Activated CD8-positive, alpha-beta T cell treated with anti-CD3 and anti-CD28 coated beads for 36 hours (primary cell): ENCODE results near the gene PLK1. TPM values are rescaled to one million over a fixed set of nuclear protein-coding genes. Genes with fewer than 3 reads are reported as not detected.

ENCODE experiments used
- ATAC-seq: fragments of 200-7000 bp; cut with Tn5 transposase; one replicate; pipeline ENCODE4 v1.10.0; 2021; ENCODE audit warnings: mild to moderate bottlenecking, moderate library complexity
- CTCF ChIA-PET: fragments of 350-600 bp; sonication (Branson Sonifier 250); formaldehyde crosslinking; loops from one replicate; lab custom pipeline; 2021; ENCODE audit warnings: antibody characterized with exemption; lab: Charles Lee
- POLR2A ChIA-PET: fragments of 350-600 bp; sonication (Branson Sonifier 250); formaldehyde crosslinking; loops from one replicate; lab custom pipeline; 2021; ENCODE audit warnings: antibody characterized with exemption; lab: Charles Lee
- DNase-seq: peaks from one replicate; pipeline ENCODE4 v3.0.0-alpha.2; 2020
- H3K27ac Mint-ChIP-seq: one replicate; pipeline ENCODE4 v1.8.0; 2021; ENCODE audit warnings: mild to moderate bottlenecking, mixed read lengths
- H3K27me3 Mint-ChIP-seq: one replicate; pipeline ENCODE4 v1.8.0; 2021; ENCODE audit warnings: mixed read lengths
- H3K36me3 Mint-ChIP-seq: one replicate; pipeline ENCODE4 v1.8.0; 2021; ENCODE audit warnings: low read depth, mixed read lengths
- H3K4me1 Mint-ChIP-seq: one replicate; pipeline ENCODE4 v1.8.0; 2021; ENCODE audit warnings: low read depth, mixed read lengths
- H3K4me3 Mint-ChIP-seq: one replicate; pipeline ENCODE4 v1.8.0; 2021; ENCODE audit warnings: mild to moderate bottlenecking, moderate library complexity, mixed read lengths
- H3K9me3 Mint-ChIP-seq: one replicate; pipeline ENCODE4 v1.8.0; 2021; ENCODE audit warnings: mixed read lengths
- CTCF ChIP-seq: fragments of 200-600 bp; IDR thresholded peaks from one replicate; pipeline ENCODE4 v1.8.0; 2022; ENCODE audit warnings: antibody characterized with exemption, mild to moderate bottlenecking
- intact Hi-C: fragments of 100-400 bp; cut with micrococcal nuclease; formaldehyde crosslinking; loops from one replicate; pipeline ENCODE4 v1.10.0; 2022
- total RNA-seq, 2 experiments: library from RNA; stranded (reverse); gene quantifications; one replicate each; pipeline ENCODE4 v1.2.3, GENCODE V29; 2021

PLK1 gene
- total RNA-seq, 2 experiments from 2014 or later: 85.8 to 87.9 TPM

- Mint-ChIP-seq H3K4me1 (peaks cover 25% of the 10 kb centered on the region), H3K36me3 (peaks cover 35% of the 10 kb centered on the region), H3K9me3 (no peaks in the 10 kb centered on the region), H3K4me3 (no peak overlapping the region), H3K27me3 (no peaks in the 10 kb centered on the region), H3K27ac (no peak overlapping the region)
- TF ChIP-seq CTCF: no peak
- ATAC-seq (no peak), DNase-seq (no peak)
- CTCF ChIA-PET: no interaction called here
- POLR2A ChIA-PET: no interaction called here
- intact Hi-C loops: no loop called here
Observed at GRCh38 chr16:23651943-23652468, 26.7 kb upstream of the PLK1 start.

- ChIA-PET CTCF (no interaction called here), POLR2A (interaction anchor here (1.2 to 1.3 kb wide), 2 partner anchors 9 to 14 kb away, joined by 4 to 6 read pairs; no protein-coding TSS in a partner anchor)
- no peak overlapping the region for H3K27ac Mint-ChIP-seq
- no peaks in the 10 kb centered on the region for H3K4me1 Mint-ChIP-seq
- no peaks in the 10 kb centered on the region for H3K27me3 Mint-ChIP-seq
- H3K9me3 Mint-ChIP-seq: no peaks in the 10 kb centered on the region
- ATAC-seq (no peak), DNase-seq (no peak)
- H3K36me3 Mint-ChIP-seq: peaks cover 60% of the 10 kb centered on the region
- TF ChIP-seq CTCF: no peak
- intact Hi-C loops: no loop called here
- H3K4me3 Mint-ChIP-seq: no peak overlapping the region
Observed at GRCh38 chr16:23663918-23664317, 14.8 kb upstream of the PLK1 start.

GRCh38 chr16:23666571-23667354 lies 11.9 kb upstream of the PLK1 start:
- Mint-ChIP-seq H3K27ac (no peak overlapping the region), H3K27me3 (no peaks in the 10 kb centered on the region), H3K4me3 (no peak overlapping the region), H3K4me1 (peaks cover 19% of the 10 kb centered on the region), H3K36me3 (peaks cover 62% of the 10 kb centered on the region), H3K9me3 (no peaks in the 10 kb centered on the region)
- ATAC-seq (no peak), DNase-seq (no peak)
- POLR2A ChIA-PET: no interaction called here
- CTCF ChIA-PET: no interaction called here
- no peak for TF ChIP-seq CTCF
- intact Hi-C loops: no loop called here

- Mint-ChIP-seq H3K4me3 (no peak overlapping the region), H3K9me3 (no peaks in the 10 kb centered on the region), H3K36me3 (peaks cover 62% of the 10 kb centered on the region), H3K4me1 (peaks cover 19% of the 10 kb centered on the region), H3K27me3 (no peaks in the 10 kb centered on the region), H3K27ac (no peak overlapping the region)
- DNase-seq: no peak
- intact Hi-C loops: no loop called here
- POLR2A ChIA-PET: no interaction called here
- no peak for TF ChIP-seq CTCF
- ATAC-seq: no peak
- CTCF ChIA-PET: no interaction called here
Observed at GRCh38 chr16:23667355-23667659, 11.4 kb upstream of the PLK1 start.

- Mint-ChIP-seq H3K36me3 (peaks cover 60% of the 10 kb centered on the region), H3K27me3 (no peaks in the 10 kb centered on the region), H3K4me1 (peaks cover 19% of the 10 kb centered on the region), H3K27ac (no peak overlapping the region), H3K4me3 (no peak overlapping the region), H3K9me3 (no peaks in the 10 kb centered on the region)
- ChIA-PET POLR2A (interaction anchor here (3.2 kb wide), 1 partner anchor 10 kb away, joined by 19 read pairs; the partner anchor contains the start of gene PLK1), CTCF (interaction anchor here (1.1 kb wide), 1 partner anchor 26 kb away, joined by 3 read pairs; no protein-coding TSS in a partner anchor)
- ATAC-seq (no peak), DNase-seq (no peak)
- intact Hi-C loops: no loop called here
- no peak for TF ChIP-seq CTCF
Observed at GRCh38 chr16:23668225-23668624, 10.5 kb upstream of the PLK1 start.
